H1 (cell line): Measurements from ENCODE around the gene FAM13C.

Source experiments
- BACH1 ChIP-seq: IDR thresholded peaks from 2 replicates; pipeline ENCODE4 v1.6.1; 2012; ENCODE audit warnings: low read length, improper control_type of control experiment
- CEBPB ChIP-seq: IDR thresholded peaks from 2 replicates; pipeline ENCODE4 v1.6.1; 2012; ENCODE audit warnings: low read depth, low read length
- EP300 ChIP-seq, 2 experiments: IDR thresholded peaks; 1 replicate in 1 of 2; 2 replicates in 1 of 2; pipeline ENCODE4 v1.6.1; 2011 to 2012; ENCODE audit warnings: low read depth in 2 of 2, low read length in 2 of 2, mild to moderate bottlenecking in 2 of 2, borderline replicate concordance in 1 of 2, inconsistent platforms in 1 of 2, moderate library complexity in 1 of 2
- EZH2 ChIP-seq: fragments of 200-600 bp; sonication (generic); IDR thresholded peaks from 2 replicates; pipeline ENCODE4 v1.7.1; 2012; ENCODE audit warnings: low read depth, mild to moderate bottlenecking, moderate library complexity, low read length, inconsistent platforms; ENCODE audit not compliant: severe bottlenecking
- POLR2A ChIP-seq, 2 experiments: IDR thresholded peaks; 1 replicate in 1 of 2; 2 replicates in 1 of 2; pipeline ENCODE4 v1.6.1; 2011; ENCODE audit warnings: low read depth in 2 of 2, low read length in 2 of 2, mild to moderate bottlenecking in 2 of 2; ENCODE audit errors: control extremely low read depth in 1 of 2
- POLR2AphosphoS5 ChIP-seq: IDR thresholded peaks from 2 replicates; pipeline ENCODE4 v1.6.1; 2011; ENCODE audit warnings: low read depth, low read length
- RNF2 ChIP-seq: fragments of 200-900, 300-1000 bp; sonication (generic); IDR thresholded peaks from 2 replicates; pipeline ENCODE4 v1.7.1; 2016; ENCODE audit warnings: borderline replicate concordance, low read depth, mild to moderate bottlenecking, antibody characterized with exemption, low read length; ENCODE audit not compliant: poor library complexity, severe bottlenecking; ENCODE audit errors: missing control alignments
- SP1 ChIP-seq: IDR thresholded peaks from 2 replicates; pipeline ENCODE4 v1.6.1; 2011; ENCODE audit warnings: low read depth, low read length
- SP2 ChIP-seq: IDR thresholded peaks from 2 replicates; pipeline ENCODE4 v1.6.1; 2012; ENCODE audit warnings: mild to moderate bottlenecking, low read length, inconsistent platforms
- TAF1 ChIP-seq: IDR thresholded peaks from 2 replicates; pipeline ENCODE4 v1.6.1; 2011; ENCODE audit warnings: mild to moderate bottlenecking, low read depth, low read length
- TBP ChIP-seq: IDR thresholded peaks from 2 replicates; pipeline ENCODE4 v1.6.1; 2011; ENCODE audit warnings: low read depth, low read length, improper control_type of control experiment
- TF ChIP-seq, protein P1 (sequence below), 3 experiments: IDR thresholded peaks; 1 replicate in 2 of 3; 2 replicates in 1 of 3; pipeline versions ENCODE4 v1.5.1 to v1.6.1; 2011; ENCODE audit warnings: low read length in 3 of 3, mild to moderate bottlenecking in 3 of 3, inconsistent platforms in 2 of 3, low read depth in 1 of 3, moderate library complexity in 1 of 3; ENCODE audit not compliant: insufficient read depth in 1 of 3; ENCODE audit errors: control extremely low read depth in 1 of 3
- TF ChIP-seq, protein P2 (sequence below): IDR thresholded peaks from 2 replicates; pipeline ENCODE4 v1.6.1; 2012; ENCODE audit warnings: low read length, inconsistent platforms

DNA sequence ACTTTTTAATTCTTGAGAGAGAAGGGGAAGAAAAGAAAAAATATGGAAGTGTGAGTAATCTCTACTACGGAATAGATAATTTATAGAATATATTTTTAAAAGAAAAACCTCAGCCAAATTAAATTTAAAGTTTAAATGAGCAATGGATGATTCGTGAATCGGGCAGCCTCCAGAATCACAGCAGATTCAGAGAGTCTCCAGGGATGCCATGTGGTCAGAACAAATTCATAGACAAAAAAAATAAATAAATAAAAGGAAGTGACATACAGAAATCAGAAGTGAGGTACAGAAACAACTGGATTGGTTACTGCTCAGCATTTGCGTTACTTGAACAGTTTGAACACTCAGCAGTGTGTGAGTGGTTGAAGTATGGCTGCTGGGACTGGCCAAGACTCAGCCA, 132.9 kb downstream of the FAM13C start:
- TF ChIP-seq POLR2A (IDR thresholded peaks at IDR 0.05; ENCODE audit: control extremely low read depth in 1 of 2, low read depth in 2 of 2, low read length in 2 of 2) (no peak), TAF1 (no peak), EZH2 (no peak), POLR2AphosphoS5 (no peak), CEBPB (no peak), SP1 (no peak), BACH1 (no peak), EP300 (IDR thresholded peaks at IDR 0.05; ENCODE audit: borderline replicate concordance in 1 of 2, low read depth in 2 of 2, low read length in 2 of 2) (no peak), RNF2 (no peak), SP2 (no peak), TBP (no peak)
- TF ChIP-seq, protein P1, sequence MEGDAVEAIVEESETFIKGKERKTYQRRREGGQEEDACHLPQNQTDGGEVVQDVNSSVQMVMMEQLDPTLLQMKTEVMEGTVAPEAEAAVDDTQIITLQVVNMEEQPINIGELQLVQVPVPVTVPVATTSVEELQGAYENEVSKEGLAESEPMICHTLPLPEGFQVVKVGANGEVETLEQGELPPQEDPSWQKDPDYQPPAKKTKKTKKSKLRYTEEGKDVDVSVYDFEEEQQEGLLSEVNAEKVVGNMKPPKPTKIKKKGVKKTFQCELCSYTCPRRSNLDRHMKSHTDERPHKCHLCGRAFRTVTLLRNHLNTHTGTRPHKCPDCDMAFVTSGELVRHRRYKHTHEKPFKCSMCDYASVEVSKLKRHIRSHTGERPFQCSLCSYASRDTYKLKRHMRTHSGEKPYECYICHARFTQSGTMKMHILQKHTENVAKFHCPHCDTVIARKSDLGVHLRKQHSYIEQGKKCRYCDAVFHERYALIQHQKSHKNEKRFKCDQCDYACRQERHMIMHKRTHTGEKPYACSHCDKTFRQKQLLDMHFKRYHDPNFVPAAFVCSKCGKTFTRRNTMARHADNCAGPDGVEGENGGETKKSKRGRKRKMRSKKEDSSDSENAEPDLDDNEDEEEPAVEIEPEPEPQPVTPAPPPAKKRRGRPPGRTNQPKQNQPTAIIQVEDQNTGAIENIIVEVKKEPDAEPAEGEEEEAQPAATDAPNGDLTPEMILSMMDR (IDR thresholded peaks at IDR 0.05; ENCODE audit: control extremely low read depth in 1 of 3, insufficient read depth in 1 of 3, low read depth in 1 of 3, low read length in 3 of 3), result no peak
- TF ChIP-seq, protein P2, sequence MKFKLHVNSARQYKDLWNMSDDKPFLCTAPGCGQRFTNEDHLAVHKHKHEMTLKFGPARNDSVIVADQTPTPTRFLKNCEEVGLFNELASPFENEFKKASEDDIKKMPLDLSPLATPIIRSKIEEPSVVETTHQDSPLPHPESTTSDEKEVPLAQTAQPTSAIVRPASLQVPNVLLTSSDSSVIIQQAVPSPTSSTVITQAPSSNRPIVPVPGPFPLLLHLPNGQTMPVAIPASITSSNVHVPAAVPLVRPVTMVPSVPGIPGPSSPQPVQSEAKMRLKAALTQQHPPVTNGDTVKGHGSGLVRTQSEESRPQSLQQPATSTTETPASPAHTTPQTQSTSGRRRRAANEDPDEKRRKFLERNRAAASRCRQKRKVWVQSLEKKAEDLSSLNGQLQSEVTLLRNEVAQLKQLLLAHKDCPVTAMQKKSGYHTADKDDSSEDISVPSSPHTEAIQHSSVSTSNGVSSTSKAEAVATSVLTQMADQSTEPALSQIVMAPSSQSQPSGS, result no peak
